Neural cell (in vitro differentiated cells): ENCODE results near the gene ATE1. TPM values are rescaled to one million over a fixed set of nuclear protein-coding genes. Genes with fewer than 3 reads are reported as not detected.
"Not testable (repeated sequence)": the region's sequence is repeated elsewhere in the genome, so short reads cannot be mapped to it uniquely, and the experiment has no call there.

Experiments
- H2AFZ ChIP-seq: fragments of 200-600, 300-800 bp; sonication (generic), shearing (Covaris generic); 2 replicates; pipeline ENCODE4 v1.6.0; 2014; ENCODE audit warnings: low read depth, mild to moderate bottlenecking, antibody characterized with exemption, low read length, moderate library complexity
- H3F3A ChIP-seq: fragments of 200-600 bp; shearing (Covaris generic); 2 replicates; pipeline ENCODE4 v1.6.1; 2016; ENCODE audit warnings: mild to moderate bottlenecking, moderate library complexity, mixed read lengths, antibody characterized with exemption, low read length; ENCODE audit not compliant: insufficient read depth, poor library complexity, severe bottlenecking
- H3K27ac ChIP-seq: fragments of 200-600, 300-800 bp; sonication (generic), shearing (Covaris generic); 2 replicates; pipeline ENCODE4 v1.5.1; 2014; ENCODE audit warnings: mild to moderate bottlenecking, low read length, moderate library complexity
- H3K27me3 ChIP-seq: fragments of 300-800, 200-600 bp; sonication (generic), shearing (Covaris generic); 2 replicates; pipeline ENCODE4 v1.6.0; 2014; ENCODE audit warnings: mild to moderate bottlenecking, low read depth, low read length, moderate library complexity; ENCODE audit not compliant: insufficient read depth
- H3K36me3 ChIP-seq: fragments of 300-800, 200-600 bp; sonication (generic), shearing (Covaris generic); 2 replicates; pipeline ENCODE4 v1.5.1; 2014; ENCODE audit warnings: mild to moderate bottlenecking, antibody characterized with exemption, low read length, moderate library complexity; ENCODE audit not compliant: insufficient read depth
- H3K4me2 ChIP-seq: fragments of 300-800, 200-600 bp; sonication (generic), shearing (Covaris generic); 2 replicates; pipeline ENCODE4 v1.6.0; 2014; ENCODE audit warnings: mild to moderate bottlenecking, low read length
- H3K4me3 ChIP-seq: fragments of 300-800, 200-600 bp; sonication (generic), shearing (Covaris generic); 2 replicates; pipeline ENCODE4 v1.5.1; 2014; ENCODE audit warnings: mild to moderate bottlenecking, low read length, moderate library complexity
- H3K79me2 ChIP-seq: fragments of 200-600 bp; shearing (Covaris generic); replicated peaks from 2 replicates; pipeline ENCODE4 v1.6.0; 2014; ENCODE audit warnings: mild to moderate bottlenecking, low read length, moderate library complexity; ENCODE audit not compliant: insufficient read depth
- H3K9ac ChIP-seq: fragments of 300-800, 200-600 bp; sonication (generic), shearing (Covaris generic); 2 replicates; pipeline ENCODE4 v1.6.1; 2016; ENCODE audit warnings: mild to moderate bottlenecking, low read length, mixed read lengths
- H3K9me2 ChIP-seq: fragments of 200-600 bp; shearing (Covaris generic); 2 replicates; pipeline ENCODE4 v1.6.1; 2016; ENCODE audit warnings: mild to moderate bottlenecking, low read length, mixed read lengths; ENCODE audit not compliant: insufficient read depth
- H3K9me3 ChIP-seq: fragments of 200-600, 300-800 bp; sonication (generic), shearing (Covaris generic); 2 replicates; pipeline ENCODE4 v1.6.1; 2016; ENCODE audit warnings: mild to moderate bottlenecking, mixed run types, low read length, moderate library complexity, mixed read lengths
- H4K20me1 ChIP-seq: fragments of 200-600 bp; shearing (Covaris generic); 2 replicates; pipeline ENCODE4 v1.6.1; 2016; ENCODE audit warnings: mild to moderate bottlenecking, mixed run types; ENCODE audit not compliant: insufficient read depth
- CTCF ChIP-seq: fragments of 450-650 bp; IDR thresholded peaks from 2 replicates; pipeline ENCODE4 v1.5.1; 2014; ENCODE audit warnings: antibody characterized with exemption, mild to moderate bottlenecking, moderate library complexity; ENCODE audit not compliant: poor library complexity, severe bottlenecking
- EP300 ChIP-seq: fragments of 450-650 bp; conservative IDR thresholded peaks from 2 replicates; pipeline ENCODE4 v1.6.1; 2014; ENCODE audit warnings: antibody characterized with exemption, mild to moderate bottlenecking, moderate library complexity; ENCODE audit not compliant: poor library complexity, severe bottlenecking
- EZH2 ChIP-seq: fragments of 200-600, 300-800 bp; shearing (Covaris generic), sonication (generic); IDR thresholded peaks from 2 replicates; pipeline ENCODE4 v1.6.1; 2014; ENCODE audit warnings: antibody characterized with exemption, low read length, borderline replicate concordance, mild to moderate bottlenecking; ENCODE audit not compliant: insufficient read depth, poor library complexity, severe bottlenecking
- MXI1 ChIP-seq: fragments of 450-650 bp; conservative IDR thresholded peaks from 2 replicates; pipeline ENCODE4 v1.6.1; 2014; ENCODE audit warnings: antibody characterized with exemption, mild to moderate bottlenecking; ENCODE audit not compliant: poor library complexity, severe bottlenecking
- POLR2AphosphoS5 ChIP-seq: IDR thresholded peaks from 2 replicates; pipeline ENCODE4 v1.6.1; 2012
- RAD21 ChIP-seq: fragments of 450-650 bp; conservative IDR thresholded peaks from 2 replicates; pipeline ENCODE4 v1.6.1; 2014; ENCODE audit warnings: antibody characterized with exemption, mild to moderate bottlenecking, moderate library complexity
- REST ChIP-seq: IDR thresholded peaks from 2 replicates; pipeline ENCODE4 v1.6.1; 2012; ENCODE audit warnings: borderline replicate concordance
- SMC3 ChIP-seq: fragments of 450-650 bp; conservative IDR thresholded peaks from 2 replicates; pipeline ENCODE4 v1.6.1; 2014; ENCODE audit warnings: antibody characterized with exemption, mild to moderate bottlenecking, moderate library complexity; ENCODE audit not compliant: poor library complexity
- TAF1 ChIP-seq: IDR thresholded peaks from 2 replicates; pipeline ENCODE4 v1.6.1; 2012; ENCODE audit warnings: low read depth
- polyA plus RNA-seq: library from polyadenylated mRNA; depleted of rRNA; stranded (reverse); fragments of >200 nt; gene quantifications from 2 replicates; pipeline ENCODE4 v1.2.3, GENCODE V29; 2014

Gene ATE1
- polyA plus RNA-seq, 1 donor from 2014 or later, result 23.7 TPM

- Histone ChIP-seq H3K36me3 (no peaks in the 10 kb centered on the region), H3K9me2 (no peaks in the 10 kb centered on the region), H3F3A (no peaks in the 10 kb centered on the region), H3K27me3 (no peaks in the 10 kb centered on the region), H2AFZ (no peak overlapping the region), H3K4me3 (no peak overlapping the region), H3K27ac (no peak overlapping the region), H3K9me3 (no peaks in the 10 kb centered on the region), H3K9ac (no peak overlapping the region), H3K79me2 (no peaks in the 10 kb centered on the region), H3K4me2 (no peak overlapping the region), H4K20me1 (no peaks in the 10 kb centered on the region)
- TF ChIP-seq REST (no peak), TAF1 (no peak), SMC3 (no peak), MXI1 (no peak), EP300 (no peak), CTCF (no peak), POLR2AphosphoS5 (no peak), EZH2 (no peak), RAD21 (no peak)
Measured at GRCh38 chr10:121830101-121830500, 97.7 kb downstream of the ATE1 start.

- Histone ChIP-seq H2AFZ (no peak overlapping the region), H3K4me3 (no peak overlapping the region), H3K4me2 (no peak overlapping the region), H3K9me2 (no peaks in the 10 kb centered on the region), H3K27me3 (no peaks in the 10 kb centered on the region), H3K9me3 (no peaks in the 10 kb centered on the region), H4K20me1 (no peaks in the 10 kb centered on the region), H3K79me2 (no peaks in the 10 kb centered on the region), H3K27ac (no peak overlapping the region), H3F3A (no peaks in the 10 kb centered on the region), H3K9ac (no peak overlapping the region), H3K36me3 (no peaks in the 10 kb centered on the region)
- TF ChIP-seq POLR2AphosphoS5, result no peak
Measured at GRCh38 chr10:121828045-121828444, 99.8 kb downstream of the ATE1 start.

- H3F3A ChIP-seq, H3K4me3 ChIP-seq, H3K79me2 ChIP-seq, H3K27ac ChIP-seq, H3K9me2 ChIP-seq, H4K20me1 ChIP-seq, H3K4me2 ChIP-seq, H2AFZ ChIP-seq, H3K36me3 ChIP-seq, H3K9me3 ChIP-seq, H3K9ac ChIP-seq, H3K27me3 ChIP-seq: not testable (repeated sequence)
Measured at GRCh38 chr10:121826773-121827172, 101.1 kb downstream of the ATE1 start.
